Thyroid gland (tissue), 4 donors: ENCODE results near the gene B3GNT7.

Experiments
- CTCF ChIP-seq, 6 experiments: fragments of 200-600 bp in 3 of 6; fragments of 450-650 bp in 3 of 6; sonication (generic) in 3 of 6; IDR thresholded peaks; one replicate each; pipeline ENCODE4 v1.5.1; 2016 to 2019; ENCODE audit warnings: antibody characterized with exemption in 6 of 6, mild to moderate bottlenecking in 2 of 6, inconsistent platforms in 1 of 6, moderate library complexity in 1 of 6
- POLR2A ChIP-seq, 2 donors: fragments of 450-650 bp; IDR thresholded peaks; one replicate each; pipeline ENCODE4 v1.6.1; 2017; ENCODE audit warnings: antibody characterized with exemption in 2 of 2, mild to moderate bottlenecking in 2 of 2, moderate library complexity in 1 of 2

- TF ChIP-seq CTCF (IDR thresholded peaks at IDR 0.05) (no peak), POLR2A (IDR thresholded peaks at IDR 0.05) (no peak)
Measured at GRCh38 chr2:231355508-231356465, 39.7 kb upstream of the B3GNT7 start.
